HCT116 (cell line): ENCODE results near the gene SRR. TPM values are rescaled to one million over a fixed set of nuclear protein-coding genes. Genes with fewer than 3 reads are reported as not detected.

Source experiments
- ATAC-seq: fragments of 200-7000 bp; cut with Tn5 transposase; 2 replicates; pipeline ENCODE4 v1.9.1; 2020; ENCODE audit warnings: mild to moderate bottlenecking, moderate library complexity
- BruUV-seq: library from RNA; stranded (reverse); fragments of 400-500 nt; replicated peaks from 2 replicates; lab custom pipeline; 2021; lab: Mats Ljungman, UMichigan
- CTCF ChIA-PET: fragments of 300-600 bp; sonication (Branson Sonifier 250); formaldehyde crosslinking; loops from one replicate; lab custom pipeline; 2021; ENCODE audit warnings: antibody characterized with exemption; lab: Charles Lee
- POLR2A ChIA-PET: fragments of 300-600, 350-600 bp; sonication (Branson Sonifier 250); formaldehyde crosslinking; loops from one replicate; lab custom pipeline; 2021; ENCODE audit warnings: antibody characterized with exemption; lab: Charles Lee
- RAD21 ChIA-PET, 2 experiments: fragments of 300-600 bp; sonication (Branson Sonifier 250); formaldehyde crosslinking; loops; one replicate each; lab custom pipeline; 2023; ENCODE audit warnings: low total read pairs in 2 of 2; ENCODE audit not compliant: uncharacterized antibody in 2 of 2, unreplicated experiment in 2 of 2, low non-redundant PET in 1 of 2; lab: Charles Lee
- DNase-seq: peaks from one replicate; pipeline ENCODE4 v3.0.0-alpha.2; 2010; ENCODE audit warnings: low read depth, low spot score
- H2AFZ ChIP-seq: fragments of 200-600 bp; shearing (Covaris generic), sonication (generic); 2 replicates; pipeline ENCODE4 v1.6.1; 2017; ENCODE audit warnings: low read depth, mixed run types, mixed read lengths, antibody characterized with exemption, low read length; ENCODE audit not compliant: poor library complexity, severe bottlenecking
- H3K27ac ChIP-seq: 2 replicates; pipeline ENCODE4 v1.5.1; 2012; ENCODE audit warnings: low read depth, low read length
- H3K27me3 ChIP-seq: fragments of 200-600 bp; sonication (generic); 2 replicates; pipeline ENCODE4 v1.6.1; 2016; ENCODE audit warnings: mixed run types, low read length, mixed read lengths; ENCODE audit not compliant: insufficient read depth
- H3K36me3 ChIP-seq, 2 experiments: fragments of 200-500 bp in 1 of 2; fragments of 200-600 bp in 1 of 2; sonication (Bioruptor generic) in 1 of 2; sonication (generic) in 1 of 2; 2 replicates each; pipeline versions ENCODE4 v1.5.1 to v1.6.1; 2014 to 2016; ENCODE audit warnings: low read length in 2 of 2, inconsistent platforms in 1 of 2, mixed read lengths in 1 of 2, mixed run types in 1 of 2; ENCODE audit not compliant: insufficient read depth in 2 of 2, control insufficient read depth in 1 of 2
- H3K4me1 ChIP-seq, 2 experiments: fragments of 200-600 bp in 1 of 2; sonication (generic) in 1 of 2; 2 replicates each; pipeline versions ENCODE4 v1.5.1 to v1.6.1; 2012 to 2017; ENCODE audit warnings: low read length in 2 of 2, inconsistent platforms in 1 of 2, mild to moderate bottlenecking in 1 of 2, mixed read lengths in 1 of 2, mixed run types in 1 of 2, moderate library complexity in 1 of 2; ENCODE audit not compliant: insufficient read depth in 2 of 2, control insufficient read depth in 1 of 2
- H3K4me2 ChIP-seq: fragments of 200-600 bp; sonication (generic); 2 replicates; pipeline ENCODE4 v1.6.1; 2017; ENCODE audit warnings: mixed run types, low read length, mixed read lengths
- H3K4me3 ChIP-seq, 2 experiments: fragments of 200-600 bp in 1 of 2; sonication (generic) in 1 of 2; replicated peaks in 1 of 2; 2 replicates each; pipeline ENCODE4 v1.5.1; 2011 to 2016; ENCODE audit warnings: low read length in 2 of 2, control low read depth in 1 of 2, low read depth in 1 of 2, mild to moderate bottlenecking in 1 of 2, mixed read lengths in 1 of 2, mixed run types in 1 of 2
- H3K79me2 ChIP-seq: fragments of 200-600 bp; sonication (generic); 2 replicates; pipeline ENCODE4 v1.6.1; 2017; ENCODE audit warnings: mild to moderate bottlenecking, mixed run types, low read length, moderate library complexity, mixed read lengths; ENCODE audit not compliant: insufficient read depth
- H3K9ac ChIP-seq: fragments of 200-600 bp; sonication (generic); 2 replicates; pipeline ENCODE4 v1.6.1; 2016; ENCODE audit warnings: low read length, mixed read lengths
- H3K9me2 ChIP-seq: fragments of 200-600 bp; sonication (generic), shearing (Covaris generic); 2 replicates; pipeline ENCODE4 v1.6.1; 2017; ENCODE audit warnings: mixed run types, mild to moderate bottlenecking, moderate library complexity; ENCODE audit not compliant: insufficient read depth
- H3K9me3 ChIP-seq, 2 experiments: fragments of 200-500 bp in 1 of 2; fragments of 200-600 bp in 1 of 2; sonication (Bioruptor generic) in 1 of 2; sonication (generic) in 1 of 2; 2 replicates each; pipeline ENCODE4 v1.6.1; 2014 to 2017; ENCODE audit warnings: low read length in 2 of 2, mixed read lengths in 2 of 2, inconsistent platforms in 1 of 2, low read depth in 1 of 2, mild to moderate bottlenecking in 1 of 2, mixed run types in 1 of 2, moderate library complexity in 1 of 2; ENCODE audit not compliant: control insufficient read depth in 1 of 2, insufficient read depth in 1 of 2
- H4K20me1 ChIP-seq: fragments of 200-600 bp; sonication (generic), shearing (Covaris generic); 2 replicates; pipeline ENCODE4 v1.6.1; 2017; ENCODE audit warnings: mixed run types, mild to moderate bottlenecking, moderate library complexity; ENCODE audit not compliant: insufficient read depth
- CEBPB ChIP-seq: IDR thresholded peaks from 2 replicates; pipeline ENCODE4 v1.6.1; 2012; ENCODE audit warnings: low read depth
- FOSL1 ChIP-seq: IDR thresholded peaks from 2 replicates; pipeline ENCODE4 v1.6.1; 2012; ENCODE audit warnings: low read depth
- JUND ChIP-seq: IDR thresholded peaks from 2 replicates; pipeline ENCODE4 v1.6.1; 2012
- RAD21 ChIP-seq: IDR thresholded peaks from 2 replicates; pipeline ENCODE4 v1.6.1; 2012; ENCODE audit warnings: low read depth, mild to moderate bottlenecking
- SIN3A ChIP-seq: IDR thresholded peaks from 2 replicates; pipeline ENCODE4 v1.6.1; 2012; ENCODE audit warnings: low read depth
- ZFX ChIP-seq: fragments of 450-650 bp; IDR thresholded peaks from 2 replicates; pipeline ENCODE4 v1.6.1; 2017
- intact Hi-C: fragments of 100-400 bp; cut with micrococcal nuclease; formaldehyde crosslinking; loops from 2 replicates; pipeline ENCODE4 v1.10.0; 2022
- total RNA-seq: library from RNA; stranded (reverse); gene quantifications from one replicate; pipeline ENCODE4 v1.2.1, GENCODE V29; 2021; ENCODE audit not compliant: unreplicated experiment
- TF ChIP-seq, protein P1 (sequence below): IDR thresholded peaks from 2 replicates; pipeline ENCODE4 v1.6.1; 2012

SRR gene
- total RNA-seq, 1 experiment from 2014 or later, result 15.1 TPM

DNA sequence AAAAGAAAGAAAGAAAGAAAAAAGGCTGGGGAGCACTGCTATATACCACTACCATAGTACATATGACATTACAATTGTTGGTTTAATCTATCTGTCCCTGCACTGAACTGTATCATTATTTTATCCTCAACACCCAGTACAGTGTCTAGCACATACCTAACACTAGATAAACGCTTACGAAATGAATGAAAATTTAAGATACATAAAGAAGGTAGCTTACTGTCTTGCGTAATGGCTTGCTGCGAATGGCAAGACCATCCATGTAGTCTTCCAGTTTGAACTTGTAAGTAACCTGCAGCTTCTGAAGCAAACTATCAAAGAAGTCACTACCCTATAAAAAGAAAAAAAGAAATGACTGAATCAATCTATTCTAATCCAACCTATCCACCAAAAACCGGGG is 6.7 kb upstream of the SRR start:
- no peak for TF ChIP-seq ZFX
- ATAC-seq, result no peak
- Histone ChIP-seq H3K9me2 (no peaks in the 10 kb centered on the region), H3K27ac (no peak overlapping the region), H3K36me3 (peaks cover 19 to 43% of the 10 kb centered on the region in 2 experiments; a peak in 3 of 4 replicates), H3K9ac (no peak overlapping the region), H2AFZ (no peak overlapping the region), H3K4me1 (peaks cover 0 to 1% of the 10 kb centered on the region in 2 experiments; a peak in 2 of 4 replicates), H3K27me3 (no peaks in the 10 kb centered on the region), H3K4me3 (no peak overlapping the region), H4K20me1 (no peaks in the 10 kb centered on the region), H3K9me3 (no peaks in the 10 kb centered on the region), H3K79me2 (peaks cover 57% of the 10 kb centered on the region), H3K4me2 (no peak overlapping the region)
- RAD21 ChIA-PET, result no interaction called here
- intact Hi-C loops, result no loop called here
- no TSS peak for BruUV-seq
- POLR2A ChIA-PET, result no interaction called here
- CTCF ChIA-PET, result no interaction called here
- no peak for DNase-seq

DNA sequence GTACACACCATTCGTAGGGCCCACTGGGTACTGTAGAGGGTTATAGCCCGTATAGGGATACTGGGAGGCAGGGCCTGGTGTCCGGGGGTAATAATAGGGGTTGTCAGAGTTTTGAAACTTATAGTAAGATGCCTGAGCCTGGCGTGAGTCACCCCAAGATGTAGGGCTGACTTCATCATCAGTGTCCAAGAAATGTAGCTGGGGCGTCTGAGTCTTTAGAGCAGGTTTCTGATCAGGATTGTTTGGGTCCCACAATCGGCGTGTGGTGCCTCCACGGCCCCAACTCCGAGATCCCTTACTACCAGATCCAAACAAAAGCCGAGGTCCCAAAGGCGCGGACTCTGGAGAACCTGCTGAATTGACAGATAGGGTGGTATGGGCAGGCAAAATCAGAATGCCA is 4.6 kb upstream of the SRR start:
- H3K9me2 ChIP-seq, result no peaks in the 10 kb centered on the region
- H3K9ac ChIP-seq, result no peak overlapping the region
- peaks cover 66% of the 10 kb centered on the region for H3K79me2 ChIP-seq
- H3K27me3 ChIP-seq, result no peaks in the 10 kb centered on the region
- peaks cover 2 to 8% of the 10 kb centered on the region in 2 experiments; a peak in 2 of 4 replicates for H3K4me1 ChIP-seq
- no peak overlapping the region for H3K4me2 ChIP-seq
- ATAC-seq, result no peak
- no peak overlapping the region for H3K27ac ChIP-seq
- no peak for DNase-seq
- no peaks in the 10 kb centered on the region for H4K20me1 ChIP-seq
- H3K9me3 ChIP-seq, result no peaks in the 10 kb centered on the region
- ChIA-PET RAD21 (no interaction called here), CTCF (no interaction called here), POLR2A (no interaction called here)
- TF ChIP-seq CEBPB (no peak), RAD21 (no peak), FOSL1 (no peak), JUND (no peak), SIN3A (no peak)
- TF ChIP-seq, protein P1, sequence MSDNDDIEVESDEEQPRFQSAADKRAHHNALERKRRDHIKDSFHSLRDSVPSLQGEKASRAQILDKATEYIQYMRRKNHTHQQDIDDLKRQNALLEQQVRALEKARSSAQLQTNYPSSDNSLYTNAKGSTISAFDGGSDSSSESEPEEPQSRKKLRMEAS, result no peak
- no peak overlapping the region for H2AFZ ChIP-seq
- BruUV-seq, result no TSS peak
- H3K4me3 ChIP-seq, result no peak overlapping the region
- peaks cover 19 to 29% of the 10 kb centered on the region in 2 experiments; a peak in 3 of 4 replicates for H3K36me3 ChIP-seq
- intact Hi-C loops, result no loop called here
